Middle frontal gyrus (tissue), 1 donor: Measurements from ENCODE around the gene GEN1.

Experiments used
- DNase-seq: peaks from one replicate; pipeline ENCODE4 v3.0.0-alpha.2; 2015; ENCODE audit warnings: low spot score; ENCODE audit errors: extremely low spot score

Gene GEN1

DNA sequence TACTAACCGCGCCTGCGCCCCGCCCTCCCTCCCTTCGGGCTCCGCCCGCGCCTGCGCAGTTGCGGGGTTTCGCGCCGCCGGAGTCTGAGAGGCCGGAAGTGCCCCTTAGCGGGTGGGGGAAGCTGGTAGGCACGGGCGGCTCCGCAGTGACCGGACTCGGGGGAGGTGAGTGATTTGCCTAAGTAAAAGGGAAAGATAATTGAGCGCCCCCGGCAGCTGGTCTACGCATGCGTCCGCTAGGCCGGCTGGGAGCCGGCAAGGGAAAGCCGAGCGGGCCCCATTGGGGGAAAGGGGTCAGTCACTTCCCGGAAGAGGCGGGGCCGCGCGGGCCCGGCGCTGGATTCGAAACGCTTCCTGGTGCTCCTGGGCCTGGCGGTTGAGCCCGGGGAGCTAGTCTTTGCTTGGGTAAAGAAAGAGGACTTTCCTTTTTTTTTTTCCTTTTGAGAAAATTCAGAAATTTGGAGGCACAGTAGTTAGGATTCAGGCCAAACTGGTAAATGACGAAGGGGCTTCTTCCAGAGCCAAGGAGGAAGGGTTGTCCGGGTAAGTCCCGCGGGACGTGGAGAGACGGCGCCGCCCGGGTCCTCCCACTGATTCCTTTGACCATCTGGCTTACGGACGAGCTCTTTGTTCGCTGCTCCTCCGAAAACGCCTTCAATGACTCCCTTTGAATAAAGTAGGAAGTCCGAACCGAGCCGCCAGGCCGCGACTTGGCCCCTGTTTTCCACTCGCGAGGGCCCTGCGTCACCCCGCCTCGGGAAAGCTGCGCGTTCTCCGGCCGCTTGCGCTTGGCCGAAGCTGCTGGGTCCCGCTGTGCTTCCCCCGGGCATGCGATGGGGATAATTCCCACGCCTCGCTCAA lies at the start of gene GEN1, which contains the start of gene SMC6:
GEN1 (plus strand) TSS at position 336 of the 861 bp plus-strand sequence. CDS start 5,806 bp downstream, outside the sequence.
SMC6 (minus strand) TSS at position 8 of the 861 bp plus-strand sequence. CDS start 7,864 bp downstream, outside the sequence.
- DNase-seq: peak; percentile 69

- no peak for DNase-seq
Observed at GRCh38 chr2:17706845-17707244, 47.1 kb upstream of the GEN1 start.

DNA sequence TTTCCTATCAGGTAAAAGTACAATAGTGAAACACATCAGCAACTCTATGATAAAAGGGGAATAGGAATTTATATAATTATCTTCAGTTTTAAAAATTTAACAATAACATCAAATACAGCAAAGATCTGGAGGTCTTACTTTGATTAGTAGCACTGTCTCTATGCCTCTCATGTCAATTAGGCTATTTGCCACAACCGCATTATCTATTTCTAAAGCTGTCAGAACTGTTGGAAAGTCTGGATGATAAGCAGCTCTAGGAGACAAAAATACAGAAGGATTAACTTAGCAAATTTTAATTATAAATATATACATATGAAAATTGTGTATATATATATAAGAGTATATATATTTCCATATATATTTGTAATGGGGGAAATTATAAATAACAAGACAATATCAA lies 45.4 kb upstream of the GEN1 start:
- DNase-seq: no peak

GRCh38 chr2:17709897-17710296 lies 44.0 kb upstream of the GEN1 start:
- no peak for DNase-seq

DNA sequence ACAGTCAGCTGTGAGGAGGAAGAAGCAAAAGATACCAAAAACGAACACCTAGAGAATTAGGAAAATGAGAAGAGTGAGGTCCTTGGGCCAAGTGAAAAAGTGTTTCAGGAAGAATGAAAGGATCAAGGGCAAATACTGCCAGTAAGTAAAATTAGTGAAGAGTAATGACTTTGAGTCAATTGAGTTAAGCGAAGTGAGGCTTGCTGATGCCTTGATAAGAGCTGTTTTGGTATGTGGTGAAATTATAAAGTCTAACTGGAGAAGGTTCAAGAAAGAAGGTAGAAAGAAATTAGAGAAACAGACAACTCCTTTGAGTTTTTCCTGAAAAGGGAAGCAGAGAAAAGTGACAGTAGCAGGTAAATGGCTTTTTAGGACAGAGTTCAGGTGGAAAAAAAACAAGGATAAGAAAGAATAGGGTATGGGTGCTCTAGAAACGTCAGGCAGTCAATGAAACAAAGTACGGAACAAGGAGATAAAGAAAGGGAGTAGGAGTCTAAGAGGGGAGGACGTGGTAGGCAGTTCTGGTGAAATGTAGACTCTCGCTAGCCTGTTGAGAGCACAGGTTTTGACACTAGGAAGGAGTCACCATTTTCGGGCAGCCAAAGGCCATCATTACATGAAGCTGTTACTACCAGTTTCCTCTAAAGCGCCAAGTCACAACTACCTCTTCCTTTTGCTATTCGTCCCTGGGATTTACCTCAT lies 43.2 kb upstream of the GEN1 start:
- no peak for DNase-seq

GRCh38 chr2:17713291-17713690 lies 40.6 kb upstream of the GEN1 start:
- no peak for DNase-seq

DNA sequence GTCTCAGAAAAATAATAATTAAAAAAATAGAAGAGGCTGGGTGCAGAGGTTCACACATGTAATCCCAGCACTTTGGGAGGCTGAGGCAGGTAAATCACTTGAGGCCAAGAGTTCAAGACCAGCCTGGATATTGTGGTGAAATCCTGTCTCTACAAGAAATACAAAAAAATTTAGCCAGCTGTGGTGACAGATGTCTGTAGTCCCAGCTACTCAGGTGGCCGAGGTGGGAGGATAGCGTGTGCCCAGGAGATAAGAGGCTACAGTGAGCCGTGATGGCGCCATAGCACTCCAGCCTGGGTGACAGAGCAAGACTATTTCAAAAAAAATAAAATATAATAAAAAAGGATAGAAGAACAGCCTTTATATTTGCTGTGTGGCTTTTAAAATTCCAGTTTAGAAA lies 36.3 kb upstream of the GEN1 start:
- no peak for DNase-seq

DNA sequence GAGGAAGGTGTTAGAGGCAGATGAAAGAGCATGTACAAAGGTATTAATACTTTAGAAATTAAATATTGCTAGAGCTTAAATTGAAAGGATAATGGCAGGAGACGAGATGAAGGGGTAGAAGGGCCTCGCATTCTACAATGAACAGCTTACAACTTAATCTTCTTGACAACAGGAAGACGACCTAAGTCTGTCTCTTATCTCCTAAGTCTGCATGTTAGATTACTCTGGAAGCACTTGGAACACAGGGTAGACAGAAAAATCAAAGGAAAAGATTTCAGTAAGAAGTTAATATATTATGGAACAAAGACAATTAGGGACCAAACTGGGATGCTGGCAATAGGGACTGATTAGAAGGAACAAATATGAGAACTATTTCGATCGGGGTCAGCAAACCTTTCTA lies 35.2 kb upstream of the GEN1 start:
- no peak for DNase-seq

DNA sequence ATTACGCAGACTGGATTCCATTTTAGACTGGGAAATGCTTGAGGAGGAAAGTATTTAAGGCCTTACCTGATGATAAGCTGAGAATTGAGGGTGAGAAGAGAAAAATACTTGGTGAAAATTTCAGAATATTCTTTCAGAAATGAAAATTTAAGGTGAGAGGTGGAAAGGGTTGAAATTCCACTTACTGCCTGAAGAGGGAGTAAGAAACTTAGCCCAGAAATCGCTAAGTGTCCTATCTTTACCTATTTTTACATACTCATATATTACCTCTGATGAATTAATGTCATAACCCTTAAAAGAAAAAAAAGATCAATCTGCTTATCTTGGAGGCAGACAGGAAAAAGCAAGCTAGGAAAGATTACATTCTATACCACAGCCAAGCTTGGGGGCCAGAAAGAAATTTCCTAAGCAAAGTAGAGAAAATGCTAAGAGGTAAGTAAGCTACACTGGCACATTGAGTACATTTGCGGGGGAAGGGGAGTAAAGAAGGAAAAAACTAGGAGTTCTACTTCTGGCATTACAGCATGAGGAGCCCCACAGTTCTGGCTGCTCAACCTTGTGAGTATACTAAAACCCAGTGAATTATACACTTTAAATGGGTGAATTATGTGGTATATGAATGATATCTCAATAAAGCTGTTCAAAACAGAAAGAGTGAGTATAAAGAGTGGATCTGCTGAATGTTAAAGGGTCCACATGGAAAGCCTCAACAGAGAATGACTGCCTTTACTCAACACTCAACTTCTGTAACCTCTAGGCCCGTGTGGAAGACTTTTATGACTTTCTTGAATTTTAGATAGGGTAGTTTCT lies 34.2 kb upstream of the GEN1 start:
- no peak for DNase-seq

GRCh38 chr2:17728210-17728609 lies 25.7 kb upstream of the GEN1 start:
- no peak for DNase-seq

DNA sequence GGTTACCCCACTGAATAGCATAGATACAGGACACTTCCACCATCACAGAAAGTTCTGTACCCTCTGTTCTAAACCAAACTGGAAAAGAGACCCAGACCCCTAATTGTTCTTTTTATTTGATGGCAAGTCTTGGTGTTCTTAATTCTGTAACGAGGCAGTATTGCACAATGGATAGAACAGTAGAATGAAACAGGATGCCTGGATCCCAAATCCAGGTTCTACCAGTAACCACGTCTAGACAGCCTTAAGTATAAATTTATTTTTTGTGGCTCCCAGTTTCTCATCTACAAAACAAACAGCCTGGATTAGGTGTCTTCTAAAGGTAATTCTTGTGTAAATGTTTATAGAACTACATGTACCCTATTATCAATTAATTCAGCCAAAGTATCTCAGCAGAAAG lies 24.1 kb upstream of the GEN1 start:
- DNase-seq: no peak

GRCh38 chr2:17733599-17733998 lies 20.3 kb upstream of the GEN1 start:
- DNase-seq: no peak

DNA sequence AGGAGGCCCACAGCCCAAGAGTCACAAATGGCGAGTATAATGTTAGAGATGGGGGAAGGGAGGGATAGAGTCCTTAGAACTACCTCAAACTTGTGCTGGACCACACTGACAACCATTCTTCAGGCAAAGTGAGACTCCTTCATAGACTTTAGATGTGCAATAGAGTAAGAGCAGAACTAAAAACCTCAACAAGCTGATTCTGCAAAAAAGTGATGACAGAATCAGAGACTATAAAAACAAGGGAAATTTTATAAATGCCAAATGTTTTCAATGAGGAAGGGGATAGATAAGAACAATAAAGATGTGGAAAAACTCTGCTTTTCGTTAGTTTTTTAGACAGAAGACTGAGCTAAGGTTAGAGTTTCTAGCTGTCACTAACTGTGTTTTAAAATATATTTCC lies 18.1 kb upstream of the GEN1 start:
- no peak for DNase-seq

- no peak for DNase-seq
Observed at GRCh38 chr2:17736989-17737388, 16.9 kb upstream of the GEN1 start.

GRCh38 chr2:17740203-17740602 lies 13.7 kb upstream of the GEN1 start:
- no peak for DNase-seq

DNA sequence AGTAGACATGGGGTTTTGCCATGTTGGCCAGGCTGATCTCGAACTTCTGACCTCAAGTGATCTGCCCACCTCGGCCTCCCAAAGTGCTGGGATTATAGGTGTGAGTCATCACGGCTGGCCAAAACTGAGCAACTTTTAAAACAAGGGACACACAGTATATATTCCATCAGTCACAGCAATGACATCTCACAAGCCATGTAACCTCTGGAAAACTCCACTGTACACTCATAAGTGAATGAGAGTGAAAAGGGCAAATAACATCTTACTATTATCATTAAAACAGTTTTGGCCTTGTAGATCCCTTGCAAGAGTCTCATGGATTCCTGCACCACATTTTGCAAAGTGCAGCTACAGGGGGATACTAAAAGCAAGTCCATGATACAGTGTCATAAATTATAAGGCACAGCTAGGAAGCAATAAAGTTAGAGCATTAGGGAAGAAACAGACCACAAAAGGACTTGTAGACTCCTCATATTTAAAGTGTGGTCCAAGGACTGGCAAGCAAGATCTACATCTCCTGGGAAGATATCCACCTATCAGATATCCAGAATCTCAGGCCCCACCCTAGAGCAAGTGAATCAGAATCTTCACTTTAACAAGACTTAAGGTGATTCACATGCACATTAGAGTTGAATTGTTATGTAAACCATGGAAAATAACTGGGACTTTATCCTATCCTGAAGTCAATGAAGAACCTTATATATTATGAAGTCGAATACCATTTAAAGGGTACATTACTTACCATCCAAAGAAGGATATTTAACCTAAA lies 6.1 kb upstream of the GEN1 start:
- no peak for DNase-seq

GRCh38 chr2:17748745-17749144 lies 5.2 kb upstream of the GEN1 start:
- no peak for DNase-seq

DNA sequence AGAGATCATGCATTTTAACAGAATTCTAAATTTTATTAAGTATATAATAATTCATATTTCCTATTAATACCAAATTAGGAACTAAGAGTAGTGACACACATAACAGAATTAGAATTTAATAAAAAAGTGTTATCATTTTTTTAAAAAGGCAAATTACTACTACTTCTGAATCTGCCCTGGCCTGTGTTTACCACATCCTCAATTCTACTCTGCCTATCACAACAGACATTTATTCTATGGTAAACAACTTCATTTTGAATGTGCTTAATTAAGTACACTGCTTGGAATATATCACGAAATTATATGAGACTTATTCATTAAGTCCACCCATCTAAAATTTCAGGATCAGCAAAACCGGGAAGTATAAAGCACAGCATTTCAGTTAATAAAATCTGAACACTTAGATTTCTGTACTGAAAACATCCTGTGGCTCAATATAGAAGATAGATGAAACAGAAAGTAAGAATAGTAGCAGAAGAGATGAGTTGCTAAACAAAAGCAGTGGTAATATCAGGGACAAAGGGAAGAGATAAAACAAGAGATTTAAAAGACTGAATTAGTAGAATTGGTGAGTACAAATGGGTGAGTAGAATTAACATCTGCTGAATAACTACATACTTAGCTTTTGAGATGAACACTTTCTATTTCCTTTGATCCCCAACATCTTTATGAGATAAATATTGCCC lies 4.0 kb upstream of the GEN1 start:
- no peak for DNase-seq

DNA sequence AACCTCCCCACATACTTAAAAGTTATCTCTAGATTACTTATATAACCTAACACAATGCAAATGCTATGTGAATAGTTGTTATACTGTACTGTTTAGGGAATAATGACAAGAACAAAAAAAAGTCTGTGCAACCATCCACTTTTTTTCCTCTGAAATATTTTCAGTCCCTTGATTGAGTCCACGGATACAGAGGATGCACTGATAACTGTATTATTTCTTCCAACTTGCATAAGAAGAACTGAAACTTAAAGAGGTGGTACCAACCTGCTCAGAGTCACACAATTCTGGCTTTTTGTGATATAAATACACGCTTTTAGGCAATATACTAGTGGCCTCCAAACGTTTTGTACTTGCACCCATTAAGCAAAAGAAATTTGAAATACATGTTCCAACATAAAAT lies 1.7 kb upstream of the GEN1 start:
- no peak for DNase-seq
